Measurements from ENCODE around the gene MMP10. TPM values are rescaled to one million over a fixed set of nuclear protein-coding genes. Genes with fewer than 3 reads are reported as not detected.

Gene MMP10
- total and polyA plus RNA-seq, 2 of the 8 experiments (the other 6 are each of a cell fraction or from before 2014, with no cell fraction given): 0.03 to 0.17 TPM

- H3K79me2 ChIP-seq (ENCODE audit: control insufficient read depth in 1 of 2, insufficient read depth in 2 of 2, low read length in 2 of 2): no peaks in the 10 kb centered on the region
- H2BK5ac ChIP-seq (ENCODE audit: low read depth, low read length): no peak overlapping the region
- no peak overlapping the region for H3K9ac ChIP-seq (replicated peaks in 1 of 4; ENCODE audit: extremely low read depth in 1 of 4, low read depth in 3 of 4, low read length in 3 of 4)
- FAIRE-seq: no peak
- no peak overlapping the region for H2BK20ac ChIP-seq (ENCODE audit: low read length)
- no peaks in the 10 kb centered on the region for H3K23me2 ChIP-seq (ENCODE audit: low read depth, low read length)
- DNase-seq (ENCODE audit: low read depth in 1 of 2, low spot score in 2 of 2): no peak
- no peak overlapping the region for H3K23ac ChIP-seq (ENCODE audit: insufficient read length)
- no peaks in the 10 kb centered on the region for H3K4me1 ChIP-seq (replicated peaks in 1 of 4; ENCODE audit: control insufficient read depth in 3 of 4, insufficient read depth in 4 of 4, low read length in 3 of 4)
- H3K4me2 ChIP-seq (ENCODE audit: insufficient read depth in 1 of 2, low read depth in 2 of 2, low read length in 2 of 2): no peak overlapping the region
- no peak overlapping the region for H3K18ac ChIP-seq (ENCODE audit: extremely low read depth, low read length)
- H3K79me1 ChIP-seq (ENCODE audit: low read depth, low read length): no peaks in the 10 kb centered on the region
- no peak overlapping the region for H4K91ac ChIP-seq (replicated peaks; ENCODE audit: insufficient read length, low read length)
- no peaks in the 10 kb centered on the region for H3K9me3 ChIP-seq (ENCODE audit: insufficient read depth in 2 of 2, low read depth in 1 of 2, low read length in 1 of 2)
- no peaks in the 10 kb centered on the region for H4K20me1 ChIP-seq (replicated peaks in 1 of 2; ENCODE audit: control insufficient read depth in 1 of 2, insufficient read depth in 2 of 2, low read length in 2 of 2)
- no peak for TF ChIP-seq SAP30 (IDR thresholded peaks at IDR 0.05; ENCODE audit: insufficient read depth, insufficient replicate concordance, low read length)
- TF ChIP-seq SP2 (IDR thresholded peaks at IDR 0.05; ENCODE audit: low read length): no peak
- no peak for TF ChIP-seq MAX (IDR thresholded peaks at IDR 0.05)
- TF ChIP-seq GABPA (IDR thresholded peaks at IDR 0.05; ENCODE audit: borderline replicate concordance, insufficient read depth, low read length): no peak
- no peak for TF ChIP-seq SUZ12 (IDR thresholded peaks at IDR 0.05; ENCODE audit: low read length)
- TF ChIP-seq SP1 (IDR thresholded peaks at IDR 0.05; ENCODE audit: low read depth, low read length): no peak
- TF ChIP-seq ASH2L (IDR thresholded peaks at IDR 0.05; ENCODE audit: low read length): no peak
- TF ChIP-seq KDM4A (IDR thresholded peaks at IDR 0.05; ENCODE audit: low read depth, low read length, severe bottlenecking): no peak
- TF ChIP-seq EZH2 (IDR thresholded peaks at IDR 0.05; ENCODE audit: low read depth, low read length, severe bottlenecking): no peak
- POLR2A ChIA-PET (ENCODE audit: partially characterized antibody): no interaction called here
- no peak overlapping the region for H3K14ac ChIP-seq (ENCODE audit: insufficient read length)
- no peak overlapping the region for H3K4me3 ChIP-seq (ENCODE audit: extremely low read depth in 1 of 4, insufficient read depth in 2 of 4, low read depth in 3 of 4, low read length in 4 of 4)
- H4K5ac ChIP-seq (ENCODE audit: insufficient read length, low read depth, low read length): no peak overlapping the region
- no peak overlapping the region for H2AFZ ChIP-seq (ENCODE audit: low read length)
- CTCF ChIA-PET (ENCODE audit: partially characterized antibody): no interaction called here
- peaks cover 0 to 1% (median 0%) of the 10 kb centered on the region in 4 experiments; a peak in 1 of 7 replicates for H3K27me3 ChIP-seq (replicated peaks in 1 of 4; ENCODE audit: control insufficient read depth in 3 of 4, extremely low read depth in 1 of 4, insufficient read depth in 3 of 4, low read length in 3 of 4)
- no peak overlapping the region for H2BK15ac ChIP-seq (ENCODE audit: low read length)
- H4K8ac ChIP-seq (ENCODE audit: extremely low read depth, insufficient read depth, low read length): no peak overlapping the region
- H2BK120ac ChIP-seq (replicated peaks; ENCODE audit: low read depth, low read length): no peak overlapping the region
- H3K27ac ChIP-seq (ENCODE audit: low read depth, low read length): no peak overlapping the region
- H3K36me3 ChIP-seq (ENCODE audit: control insufficient read depth in 2 of 4, insufficient read depth in 4 of 4, low read length in 3 of 4): no peaks in the 10 kb centered on the region
- no peak overlapping the region for H3K56ac ChIP-seq (replicated peaks; ENCODE audit: insufficient read length, low read depth, low read length)
- H2BK12ac ChIP-seq (ENCODE audit: low read depth, low read length): no peak overlapping the region
- no peak overlapping the region for H3K4ac ChIP-seq (replicated peaks; ENCODE audit: insufficient read length, low read depth, low read length)
- H2AK5ac ChIP-seq (ENCODE audit: low read depth, low read length): no peak overlapping the region
Measured at GRCh38 chr11:102770191-102770590, 10.2 kb downstream of the MMP10 start.
